HG02571 (cell line): Measurements from ENCODE around the gene SNX9.
A peak's percentile ranks its signal among the peaks of the same experiment; 100 is the strongest.
"Not testable (repeated sequence)": the region's sequence is repeated elsewhere in the genome, so short reads cannot be mapped to it uniquely, and the experiment has no call there.

Experiments used
- ATAC-seq: cut with Tn5 transposase; IDR thresholded peaks from one replicate; pipeline ENCODE4 v1.9.1; 2021; ENCODE audit warnings: mild to moderate bottlenecking, moderate library complexity; ENCODE audit not compliant: unreplicated experiment

The SNX9 gene

GRCh38 chr6:157823001-157823527 lies at the start of gene SNX9:
Gene SNX9 (plus strand): TSS chr6:157823246. CDS start chr6:157823435, 189 bp downstream.
- ATAC-seq = peak; percentile 60

GRCh38 chr6:157773248-157773773 lies 49.7 kb upstream of the SNX9 start:
- ATAC-seq = no peak

GRCh38 chr6:157774153-157775135 lies 48.6 kb upstream of the SNX9 start:
- ATAC-seq = no peak

GRCh38 chr6:157775376-157775775 lies 47.7 kb upstream of the SNX9 start:
- ATAC-seq = no peak

DNA sequence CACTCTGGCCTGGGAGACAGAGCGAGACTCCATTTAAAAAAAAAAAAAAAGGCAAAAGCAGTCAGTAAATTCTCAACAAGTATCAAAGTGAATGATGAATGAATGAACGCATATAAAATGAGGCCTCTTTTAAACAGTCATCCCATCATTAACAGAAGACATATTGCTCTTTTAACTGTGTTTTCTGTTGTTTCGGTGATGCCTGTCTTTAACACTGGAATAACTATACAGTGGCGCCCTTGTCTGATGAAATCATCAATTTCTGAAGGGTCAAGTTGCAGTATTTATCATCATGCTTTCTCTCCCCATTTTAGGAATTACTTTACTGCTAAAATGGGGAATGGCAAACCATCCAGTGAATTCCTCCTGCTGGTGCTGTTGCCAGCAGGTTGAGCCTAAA lies 45.7 kb upstream of the SNX9 start:
- no peak for ATAC-seq

- no peak for ATAC-seq
Measured at GRCh38 chr6:157778719-157779118, 44.3 kb upstream of the SNX9 start.

DNA sequence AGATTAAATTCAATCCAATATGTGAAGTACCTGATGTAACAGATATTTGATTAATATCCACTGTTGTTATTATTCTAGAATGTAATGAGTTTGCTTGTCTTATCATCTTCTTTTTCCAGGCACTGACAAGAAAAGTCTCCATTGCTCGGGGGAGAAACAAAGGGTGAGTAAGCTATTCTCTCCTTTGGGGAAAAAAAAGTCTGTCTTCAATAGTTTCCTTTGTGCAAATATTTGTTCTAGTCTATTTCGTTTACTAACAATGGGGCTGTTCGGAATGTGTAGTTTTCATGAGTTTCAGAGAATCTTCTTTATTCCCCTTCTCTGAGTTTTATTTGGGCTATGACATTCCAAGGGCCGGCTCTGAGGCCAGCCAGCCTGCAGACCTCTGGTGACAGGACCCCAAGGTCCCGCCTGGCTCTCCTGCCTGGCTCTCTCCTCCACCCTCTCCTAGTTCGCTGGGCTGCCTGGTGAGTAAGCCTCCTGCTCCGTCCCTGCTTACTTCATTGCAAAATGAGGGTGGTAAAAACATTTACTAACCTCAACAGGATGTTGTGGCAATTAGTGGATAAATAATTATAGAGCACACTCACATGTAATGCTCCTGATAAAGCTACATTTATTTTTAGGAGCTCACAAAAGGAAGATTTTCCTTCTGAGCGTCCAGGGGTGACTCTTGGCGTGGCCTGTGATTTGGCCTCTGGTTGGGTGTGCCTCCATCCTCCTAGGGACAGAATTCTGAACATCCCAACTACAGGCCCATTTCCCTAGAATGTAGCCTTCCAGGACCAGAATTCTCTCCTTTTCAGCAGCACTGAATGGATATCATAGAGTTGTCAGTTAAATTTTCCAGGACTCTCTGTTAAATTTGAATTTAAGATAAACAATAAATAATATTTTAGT lies 43.1 kb upstream of the SNX9 start:
- no peak for ATAC-seq

DNA sequence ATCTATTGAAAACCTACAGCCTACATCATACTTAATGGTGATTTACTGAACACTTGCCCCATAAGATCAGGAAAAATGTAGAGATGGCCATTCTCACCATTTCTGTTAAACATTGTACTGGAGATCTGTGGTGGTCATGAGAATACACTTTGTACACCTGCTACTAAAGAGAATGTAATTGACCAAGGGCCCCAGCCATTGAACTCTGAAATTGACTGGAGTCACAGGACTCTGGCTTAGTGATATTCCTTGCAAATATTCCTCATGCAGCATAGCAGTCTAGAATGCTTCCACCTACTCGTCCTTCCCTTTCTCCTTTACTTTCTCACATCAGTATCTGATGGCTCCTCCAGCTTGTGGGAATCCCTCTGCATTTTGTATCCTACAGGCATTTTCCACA lies 37.4 kb upstream of the SNX9 start:
- no peak for ATAC-seq

DNA sequence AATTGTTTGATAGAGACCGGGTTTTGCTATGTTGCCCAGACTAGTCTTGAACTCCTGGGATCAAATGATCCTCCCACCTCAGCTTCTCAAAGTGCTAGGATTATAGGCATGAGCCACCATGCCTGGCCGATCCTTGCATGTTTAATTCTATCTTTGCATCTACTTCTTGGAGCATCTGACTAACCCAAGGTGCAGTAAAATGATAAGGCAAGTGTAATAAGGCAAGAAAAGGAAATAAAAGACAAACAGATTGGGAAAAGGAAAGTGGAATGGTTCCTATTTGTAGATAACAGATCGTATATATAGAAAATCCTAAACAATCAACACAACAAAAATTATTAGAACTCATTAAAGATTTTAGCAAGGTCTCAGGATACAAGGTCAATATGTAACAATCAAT lies 36.8 kb upstream of the SNX9 start:
- ATAC-seq = no peak

DNA sequence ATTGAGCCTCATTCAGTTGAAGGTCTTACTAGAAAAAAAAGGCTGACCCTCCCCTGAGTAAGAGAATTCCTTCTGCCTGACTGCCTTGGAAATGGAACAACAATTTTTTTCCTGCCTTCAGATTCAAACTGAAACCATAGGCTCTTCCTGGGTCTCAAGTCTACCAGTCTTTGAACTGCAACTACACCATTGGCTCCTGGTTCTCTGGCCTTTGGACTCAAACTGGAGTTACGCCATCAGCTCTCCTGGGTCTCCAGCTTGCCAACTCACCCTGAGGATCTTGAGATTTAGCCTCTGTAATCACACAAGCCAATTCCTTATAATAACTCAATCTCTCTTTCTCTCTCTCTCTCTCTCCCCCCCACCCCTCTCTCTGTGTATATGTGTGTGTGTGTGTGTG lies 36.0 kb upstream of the SNX9 start:
- no peak for ATAC-seq

DNA sequence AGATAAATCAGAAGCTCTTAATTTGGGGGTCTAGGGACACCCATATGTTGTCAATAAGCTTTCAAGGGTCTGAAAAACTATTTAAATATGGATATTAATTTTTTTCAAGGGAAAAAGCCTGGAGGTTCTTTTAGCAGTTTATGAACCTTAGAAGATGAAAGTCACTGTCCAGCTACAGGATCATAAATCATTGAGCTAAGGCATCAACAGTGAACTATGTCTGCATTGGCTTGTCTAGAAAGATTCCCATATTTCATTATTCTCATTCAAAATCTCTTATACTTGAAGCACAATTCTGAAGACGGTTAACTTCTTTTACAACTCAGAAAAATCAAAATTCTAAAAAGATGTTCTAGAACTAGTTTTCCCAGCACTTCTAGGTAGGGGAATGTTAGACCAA lies 34.9 kb upstream of the SNX9 start:
- ATAC-seq = no peak

DNA sequence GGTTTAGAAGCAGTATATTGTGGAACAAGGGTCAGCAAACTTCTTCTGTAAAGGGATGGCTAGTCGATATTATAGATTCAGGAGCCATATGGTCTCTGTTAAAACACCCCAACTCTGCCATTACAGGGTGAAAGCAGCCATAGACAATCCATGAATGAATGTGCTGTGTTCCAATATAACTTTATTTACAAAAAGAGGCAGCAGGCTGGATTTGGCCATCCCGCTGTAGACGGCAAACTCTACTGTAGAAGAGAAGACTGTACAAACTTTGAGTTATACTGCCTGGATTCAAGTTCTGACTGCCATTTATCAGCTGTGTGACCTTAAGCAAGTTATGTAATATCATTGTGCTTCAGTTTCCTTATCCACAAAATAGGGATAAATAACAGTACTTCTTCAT lies 33.7 kb upstream of the SNX9 start:
- ATAC-seq = no peak

DNA sequence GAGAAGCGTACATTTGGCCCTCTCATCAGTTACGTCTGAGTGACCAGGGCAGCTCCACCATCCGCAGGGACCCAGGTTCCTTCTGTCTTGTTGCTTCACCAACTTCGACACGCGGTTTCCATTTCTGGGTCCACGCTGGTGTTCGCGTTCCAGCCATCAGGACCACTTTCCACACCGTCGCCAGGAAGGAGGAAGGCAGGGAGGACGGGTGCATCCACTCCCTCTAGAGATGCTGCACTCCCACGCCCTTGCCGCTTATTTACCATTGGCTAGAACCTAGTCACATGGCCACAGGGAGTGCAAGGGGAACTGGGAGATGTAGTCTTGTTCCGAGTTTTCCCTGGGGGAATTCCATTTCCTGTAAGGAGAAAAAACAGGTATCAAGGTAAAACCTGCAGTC lies 33.2 kb upstream of the SNX9 start:
- ATAC-seq = no peak

GRCh38 chr6:157790548-157791160 lies 32.4 kb upstream of the SNX9 start:
- ATAC-seq = no peak

DNA sequence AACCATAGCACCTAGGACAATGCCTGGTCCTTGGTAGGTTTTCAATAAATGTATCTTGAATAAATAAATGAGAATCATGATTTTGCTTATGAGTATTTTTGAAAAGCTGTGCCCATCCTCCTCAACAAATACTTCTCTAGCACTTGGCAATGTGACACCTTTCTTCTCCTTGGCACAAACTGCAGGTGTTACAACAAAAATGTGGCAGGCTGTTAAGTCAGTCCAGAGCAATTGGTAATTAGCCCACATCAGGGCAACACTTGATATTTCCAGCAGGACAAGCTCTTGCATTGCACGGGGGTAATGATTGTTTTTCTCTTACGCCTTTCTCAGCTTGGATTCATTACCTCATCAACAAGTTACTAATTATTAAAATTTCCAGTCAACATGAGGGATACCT lies 31.6 kb upstream of the SNX9 start:
- no peak for ATAC-seq

DNA sequence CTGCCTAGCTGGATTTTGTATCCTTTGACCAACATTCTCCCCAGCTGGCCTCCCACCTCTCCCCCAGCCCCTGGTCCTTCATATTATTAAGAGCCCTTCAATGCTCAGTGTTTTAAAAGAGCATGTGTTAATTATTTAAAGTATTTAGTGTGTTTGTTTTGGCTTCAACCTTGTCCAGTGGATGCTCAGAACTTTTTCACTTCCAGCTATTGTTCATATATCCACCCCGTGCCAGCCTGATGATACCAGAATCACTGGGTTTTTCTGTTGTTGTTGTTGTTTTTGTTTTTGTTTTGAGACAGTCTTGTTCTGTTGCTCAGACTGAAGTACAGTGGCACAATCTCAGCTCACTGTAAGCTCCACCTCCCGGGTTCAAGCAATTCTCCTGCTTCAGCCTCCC lies 30.4 kb upstream of the SNX9 start:
- no peak for ATAC-seq

DNA sequence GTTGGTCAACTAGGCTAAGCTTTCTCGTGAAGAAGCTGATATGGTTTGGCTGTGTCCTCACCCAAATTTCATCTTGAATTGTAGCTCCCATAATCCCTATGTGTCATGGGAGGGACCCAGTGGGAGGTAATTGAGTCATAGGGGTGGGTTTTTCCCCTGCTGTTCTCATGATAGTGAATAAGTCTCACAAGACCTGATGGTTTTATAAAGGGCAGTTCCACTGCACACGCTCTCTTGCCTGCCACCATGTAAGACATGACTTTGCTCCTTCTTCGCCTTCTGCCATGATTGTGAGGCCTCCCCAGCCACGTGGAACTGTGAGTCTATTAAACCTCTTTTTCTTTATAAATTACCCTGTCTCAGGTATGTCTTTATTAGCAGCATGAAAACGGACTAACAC lies 29.0 kb upstream of the SNX9 start:
- not testable (repeated sequence) for ATAC-seq

DNA sequence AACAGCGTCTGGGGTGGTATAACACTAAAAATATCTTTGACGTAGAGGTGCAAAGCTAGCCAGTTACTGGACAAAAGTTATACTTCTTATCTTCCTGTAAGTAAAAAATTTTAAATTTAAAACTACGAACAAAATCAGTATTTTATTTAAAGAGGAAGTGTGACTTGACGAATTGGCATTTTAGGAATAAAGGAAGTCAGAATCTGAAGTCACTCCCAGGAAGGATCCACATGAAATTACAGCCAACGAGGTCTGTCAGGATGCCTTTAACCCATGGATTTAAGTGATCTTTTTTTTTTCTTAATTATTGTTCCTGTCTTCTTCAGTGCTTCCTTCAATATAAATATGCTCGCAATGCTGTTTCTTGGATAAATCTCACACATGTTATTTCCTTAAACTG lies 27.2 kb upstream of the SNX9 start:
- no peak for ATAC-seq

GRCh38 chr6:157798851-157799250 lies 24.2 kb upstream of the SNX9 start:
- ATAC-seq = no peak

GRCh38 chr6:157799561-157799960 lies 23.5 kb upstream of the SNX9 start:
- ATAC-seq = not testable (repeated sequence)
